Peyer's patch (tissue), 4 donors: ENCODE results near the gene TSPAN18. TPM values are rescaled to one million over a fixed set of nuclear protein-coding genes. Genes with fewer than 3 reads are reported as not detected.

Experiments used
- DNase-seq, 3 donors: peaks; one replicate each; pipeline ENCODE4 v3.0.0-alpha.2; 2017 to 2019
- H3K27ac ChIP-seq, 4 donors: fragments of 200-600 bp; sonication (generic); one replicate each; pipeline ENCODE4 v1.5.1; 2016 to 2019
- H3K27me3 ChIP-seq, 2 donors: fragments of 200-600 bp; sonication (generic); one replicate each; pipeline ENCODE4 v1.5.1; 2019
- H3K36me3 ChIP-seq, 3 donors: fragments of 200-600 bp; sonication (generic); one replicate each; pipeline ENCODE4 v1.5.1; 2016 to 2019
- H3K4me1 ChIP-seq, 4 donors: fragments of 200-600 bp; sonication (generic); one replicate each; pipeline ENCODE4 v1.5.1; 2016 to 2019
- H3K4me3 ChIP-seq, 4 donors: fragments of 200-600 bp; sonication (generic); 1 replicate in 3 of 4; 2 replicates in 1 of 4; pipeline ENCODE4 v1.5.1; 2016 to 2019; ENCODE audit warnings: mild to moderate bottlenecking in 1 of 4
- H3K9me3 ChIP-seq, 4 donors: fragments of 200-600 bp; sonication (generic); one replicate each; pipeline ENCODE4 v1.5.1; 2016 to 2019; ENCODE audit warnings: mild to moderate bottlenecking in 1 of 4
- CTCF ChIP-seq, 6 experiments: fragments of 450-650 bp in 4 of 6; fragments of 200-600 bp in 2 of 6; sonication (generic) in 1 of 6; IDR thresholded peaks; one replicate each; pipeline ENCODE4 v1.5.1; 2017 to 2019; ENCODE audit warnings: antibody characterized with exemption in 6 of 6, mild to moderate bottlenecking in 3 of 6, moderate library complexity in 1 of 6
- POLR2A ChIP-seq, 2 donors: fragments of 450-650 bp; IDR thresholded peaks; one replicate each; pipeline ENCODE4 v1.5.1; 2017; ENCODE audit warnings: antibody characterized with exemption in 2 of 2, mild to moderate bottlenecking in 2 of 2, moderate library complexity in 2 of 2
- total RNA-seq, 4 donors: library from RNA; depleted of rRNA; stranded (reverse); fragments of >200 nt; gene quantifications; one replicate each; pipeline ENCODE4 v1.1.0, GENCODE V29; 2016

The TSPAN18 gene
- total RNA-seq, 4 donors from 2014 or later: 1.1 to 19.8 (median 3.1) TPM

DNA sequence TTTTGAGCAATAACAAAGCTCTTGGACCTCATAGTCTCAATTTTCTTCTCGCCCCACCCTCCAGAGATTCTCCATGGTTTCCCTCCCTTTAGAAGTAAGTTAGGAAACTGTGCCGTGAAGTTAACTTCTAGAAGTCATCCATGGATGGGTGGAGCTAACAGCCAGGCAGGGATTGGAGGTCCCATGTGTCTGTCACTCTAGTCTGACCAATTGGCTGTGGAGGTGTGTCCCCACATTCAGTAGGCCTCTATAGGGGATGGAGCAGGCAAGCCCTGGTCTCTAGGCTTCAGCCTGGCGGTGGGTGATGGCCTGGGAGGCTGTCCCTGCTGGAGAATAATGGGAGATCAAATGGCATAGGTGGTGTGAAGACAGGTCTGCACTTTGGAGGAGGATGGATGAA lies 173.2 kb downstream of the TSPAN18 start:
- Histone ChIP-seq H3K9me3 (no peaks in the 10 kb centered on the region), H3K27ac (no peak overlapping the region), H3K4me1 (peaks cover 0 to 5% (median 0%) of the 10 kb centered on the region in 4 donors), H3K27me3 (no peaks in the 10 kb centered on the region), H3K36me3 (no peaks in the 10 kb centered on the region), H3K4me3 (no peak overlapping the region)
- TF ChIP-seq CTCF (IDR thresholded peaks at IDR 0.05) (no peak), POLR2A (IDR thresholded peaks at IDR 0.05) (no peak)
- DNase-seq: no peak

- TF ChIP-seq CTCF (IDR thresholded peaks at IDR 0.05): no peak
- TF ChIP-seq POLR2A (IDR thresholded peaks at IDR 0.05): no peak
- peaks cover 0 to 6% (median under 1%) of the 10 kb centered on the region in 4 donors for H3K4me1 ChIP-seq
- H3K9me3 ChIP-seq: no peaks in the 10 kb centered on the region
- no peaks in the 10 kb centered on the region for H3K27me3 ChIP-seq
- H3K4me3 ChIP-seq: no peak overlapping the region
- peak overlapping the region in 1 of 4 donors; percentile 62 for H3K27ac ChIP-seq
- no peaks in the 10 kb centered on the region for H3K36me3 ChIP-seq
- DNase-seq: peak in 1 of 3 donors; percentile 52
Observed at GRCh38 chr11:44901120-44901633, 174.4 kb downstream of the TSPAN18 start.

- Histone ChIP-seq H3K27ac (peak overlapping the region in 1 of 4 donors; percentile 62), H3K9me3 (no peaks in the 10 kb centered on the region)
- DNase-seq: peak in 1 of 3 donors; percentile 65
Observed at GRCh38 chr11:44901786-44902185, 175.0 kb downstream of the TSPAN18 start.

DNA sequence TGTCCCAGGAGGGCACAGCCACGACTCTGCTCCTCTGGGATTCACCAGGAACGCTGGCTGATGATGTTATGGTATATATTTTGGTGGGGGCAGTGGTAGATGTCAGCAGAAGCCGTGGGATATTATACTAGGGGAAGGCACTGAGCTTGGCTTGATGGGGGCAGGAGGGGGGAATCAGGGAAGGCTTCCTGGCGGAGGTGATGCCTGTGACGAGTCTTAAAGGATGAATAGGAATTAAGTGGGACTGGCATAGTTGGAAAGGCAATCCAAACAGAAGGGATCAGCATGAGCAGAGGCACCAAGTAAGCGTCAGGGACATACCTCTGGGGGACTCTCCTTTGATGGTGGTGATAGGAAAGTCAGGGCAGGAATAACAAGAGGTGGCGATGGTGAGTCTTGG lies 176.3 kb downstream of the TSPAN18 start:
- Histone ChIP-seq H3K4me1 (peaks cover 0 to 13% (median 4%) of the 10 kb centered on the region in 4 donors), H3K9me3 (no peaks in the 10 kb centered on the region), H3K27me3 (no peaks in the 10 kb centered on the region), H3K4me3 (no peak overlapping the region), H3K27ac (no peak overlapping the region), H3K36me3 (no peaks in the 10 kb centered on the region)
- no peak for DNase-seq
- no peak for TF ChIP-seq CTCF (IDR thresholded peaks at IDR 0.05)
- no peak for TF ChIP-seq POLR2A (IDR thresholded peaks at IDR 0.05)

More at GRCh38 chr11:44901786-44902185, 175.0 kb downstream of the TSPAN18 start:
- Histone ChIP-seq H3K27me3 (no peaks in the 10 kb centered on the region), H3K4me1 (peaks cover 0 to 9% (median 3%) of the 10 kb centered on the region in 4 donors), H3K36me3 (no peaks in the 10 kb centered on the region), H3K4me3 (no peak overlapping the region)
- TF ChIP-seq CTCF (IDR thresholded peaks at IDR 0.05) (no peak), POLR2A (IDR thresholded peaks at IDR 0.05) (no peak)

DNA sequence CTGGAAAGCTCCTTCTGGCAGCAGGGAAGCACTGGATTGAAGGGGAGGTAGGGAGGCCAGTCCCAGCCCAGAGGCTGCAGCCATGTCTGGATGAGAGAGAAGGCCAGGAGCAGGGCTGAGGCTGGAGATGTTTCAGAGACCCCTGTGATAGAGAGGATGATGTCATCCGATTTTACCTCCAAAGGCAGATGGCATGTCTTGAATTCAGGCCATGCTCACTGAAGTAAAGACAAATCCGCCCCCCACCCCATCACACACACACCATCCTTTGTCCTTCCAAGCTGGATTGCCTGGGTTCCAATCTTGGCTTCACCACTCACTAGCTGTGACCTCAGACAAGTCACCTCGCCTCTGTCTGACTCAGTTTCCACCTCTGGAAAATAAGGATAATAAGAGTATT lies 176.8 kb downstream of the TSPAN18 start:
- no peak overlapping the region for H3K27ac ChIP-seq
- TF ChIP-seq CTCF (IDR thresholded peaks at IDR 0.05) (no peak), POLR2A (IDR thresholded peaks at IDR 0.05) (no peak)
- H3K36me3 ChIP-seq: no peaks in the 10 kb centered on the region
- no peaks in the 10 kb centered on the region for H3K9me3 ChIP-seq
- H3K27me3 ChIP-seq: no peaks in the 10 kb centered on the region
- H3K4me3 ChIP-seq: no peak overlapping the region
- DNase-seq: no peak
- peaks cover 0 to 13% (median 4%) of the 10 kb centered on the region in 4 donors for H3K4me1 ChIP-seq
